Duodenal mucosa (tissue), 2 donors: Measurements from ENCODE around the gene CCDC148.

ENCODE experiments used
- H3K27ac ChIP-seq: one replicate; pipeline ENCODE4 v1.7.0; 2013; ENCODE audit warnings: low read depth, low read length
- H3K27me3 ChIP-seq, 2 donors: one replicate each; pipeline ENCODE4 v1.7.0; 2013; ENCODE audit warnings: low read length in 2 of 2, control low read depth in 1 of 2; ENCODE audit not compliant: insufficient read depth in 2 of 2, control insufficient read depth in 1 of 2
- H3K36me3 ChIP-seq, 2 donors: one replicate each; pipeline ENCODE4 v1.7.0; 2013; ENCODE audit warnings: low read length in 2 of 2, control low read depth in 1 of 2; ENCODE audit not compliant: insufficient read depth in 2 of 2, control insufficient read depth in 1 of 2
- H3K4me1 ChIP-seq, 2 donors: one replicate each; pipeline ENCODE4 v1.7.0; 2013; ENCODE audit warnings: low read length in 2 of 2, control low read depth in 1 of 2; ENCODE audit not compliant: insufficient read depth in 2 of 2, control insufficient read depth in 1 of 2
- H3K4me3 ChIP-seq, 2 donors: one replicate each; pipeline ENCODE4 v1.7.0; 2013; ENCODE audit warnings: low read length in 2 of 2, low read depth in 1 of 2
- H3K9ac ChIP-seq, 2 donors: one replicate each; pipeline ENCODE4 v1.7.0; 2013; ENCODE audit warnings: low read length in 2 of 2, low read depth in 1 of 2
- H3K9me3 ChIP-seq, 2 donors: one replicate each; pipeline ENCODE4 v1.7.0; 2013; ENCODE audit warnings: low read length in 2 of 2, control low read depth in 1 of 2; ENCODE audit not compliant: control insufficient read depth in 1 of 2

CCDC148 gene

GRCh38 chr2:158135096-158135495, 321.5 kb downstream of the CCDC148 start:
- no peaks in the 10 kb centered on the region for H3K27me3 ChIP-seq
- H3K4me1 ChIP-seq, result peaks cover 27 to 29% of the 10 kb centered on the region in 2 donors
- no peaks in the 10 kb centered on the region for H3K36me3 ChIP-seq
- no peak overlapping the region for H3K4me3 ChIP-seq
- H3K9me3 ChIP-seq, result no peaks in the 10 kb centered on the region
- H3K9ac ChIP-seq, result no peak overlapping the region
- H3K27ac ChIP-seq, result no peak overlapping the region

GRCh38 chr2:158134655-158135054, 321.9 kb downstream of the CCDC148 start:
- peaks cover 32 to 33% of the 10 kb centered on the region in 2 donors for H3K4me1 ChIP-seq
- H3K9me3 ChIP-seq, result no peaks in the 10 kb centered on the region
- no peak overlapping the region for H3K27ac ChIP-seq
- H3K4me3 ChIP-seq, result no peak overlapping the region
- no peaks in the 10 kb centered on the region for H3K36me3 ChIP-seq
- H3K9ac ChIP-seq, result no peak overlapping the region
- H3K27me3 ChIP-seq, result no peaks in the 10 kb centered on the region

GRCh38 chr2:158134055-158134454, 322.5 kb downstream of the CCDC148 start:
- H3K36me3 ChIP-seq, result no peaks in the 10 kb centered on the region
- no peaks in the 10 kb centered on the region for H3K27me3 ChIP-seq
- H3K9me3 ChIP-seq, result no peaks in the 10 kb centered on the region
- no peak overlapping the region for H3K4me3 ChIP-seq
- peaks cover 38% of the 10 kb centered on the region in 2 donors for H3K4me1 ChIP-seq
- H3K27ac ChIP-seq, result no peak overlapping the region
- H3K9ac ChIP-seq, result no peak overlapping the region

- H3K9me3 ChIP-seq, result no peaks in the 10 kb centered on the region
- peaks cover 51 to 56% of the 10 kb centered on the region in 2 donors for H3K4me1 ChIP-seq
- no peak overlapping the region for H3K9ac ChIP-seq
- H3K27me3 ChIP-seq, result no peaks in the 10 kb centered on the region
- H3K4me3 ChIP-seq, result peak overlapping the region; percentile 8 to 44
- peak overlapping the region; percentile 53 for H3K27ac ChIP-seq
- H3K36me3 ChIP-seq, result no peaks in the 10 kb centered on the region
Measured at GRCh38 chr2:158131919-158132566, 324.5 kb downstream of the CCDC148 start.

GRCh38 chr2:158131483-158131912, 325.1 kb downstream of the CCDC148 start:
- Histone ChIP-seq H3K27me3 (no peaks in the 10 kb centered on the region), H3K9me3 (no peaks in the 10 kb centered on the region), H3K36me3 (no peaks in the 10 kb centered on the region), H3K4me3 (peak overlapping the region; percentile 2 to 44), H3K27ac (peak overlapping the region; percentile 53), H3K4me1 (peaks cover 57 to 62% of the 10 kb centered on the region in 2 donors), H3K9ac (no peak overlapping the region)

GRCh38 chr2:158130832-158131473, 325.6 kb downstream of the CCDC148 start:
- no peaks in the 10 kb centered on the region for H3K27me3 ChIP-seq
- H3K4me1 ChIP-seq, result peaks cover 62 to 67% of the 10 kb centered on the region in 2 donors
- no peaks in the 10 kb centered on the region for H3K9me3 ChIP-seq
- no peak overlapping the region for H3K9ac ChIP-seq
- peak overlapping the region; percentile 53 for H3K27ac ChIP-seq
- H3K36me3 ChIP-seq, result no peaks in the 10 kb centered on the region
- H3K4me3 ChIP-seq, result peak overlapping the region; percentile 2 to 44

GRCh38 chr2:158129037-158129436, 327.5 kb downstream of the CCDC148 start:
- H3K27ac ChIP-seq, result no peak overlapping the region
- peaks cover 57 to 59% of the 10 kb centered on the region in 2 donors for H3K4me1 ChIP-seq
- H3K9ac ChIP-seq, result no peak overlapping the region
- no peak overlapping the region for H3K4me3 ChIP-seq
- no peaks in the 10 kb centered on the region for H3K9me3 ChIP-seq
- H3K27me3 ChIP-seq, result no peaks in the 10 kb centered on the region
- H3K36me3 ChIP-seq, result no peaks in the 10 kb centered on the region

GRCh38 chr2:158128168-158128973, 328.2 kb downstream of the CCDC148 start:
- Histone ChIP-seq H3K4me3 (no peak overlapping the region), H3K9ac (no peak overlapping the region), H3K4me1 (peaks cover 57 to 58% of the 10 kb centered on the region in 2 donors), H3K27ac (peak overlapping the region; percentile 37), H3K27me3 (no peaks in the 10 kb centered on the region), H3K9me3 (no peaks in the 10 kb centered on the region), H3K36me3 (no peaks in the 10 kb centered on the region)

GRCh38 chr2:158127380-158127804, 329.2 kb downstream of the CCDC148 start:
- H3K4me3 ChIP-seq, result no peak overlapping the region
- H3K9me3 ChIP-seq, result no peaks in the 10 kb centered on the region
- H3K9ac ChIP-seq, result no peak overlapping the region
- no peaks in the 10 kb centered on the region for H3K36me3 ChIP-seq
- no peak overlapping the region for H3K27ac ChIP-seq
- H3K27me3 ChIP-seq, result no peaks in the 10 kb centered on the region
- H3K4me1 ChIP-seq, result peaks cover 50 to 57% of the 10 kb centered on the region in 2 donors
